H9 (cell line): ENCODE results near the gene ARHGEF7. TPM values are rescaled to one million over a fixed set of nuclear protein-coding genes. Genes with fewer than 3 reads are reported as not detected.

Source experiments
- DNase-seq: peaks from one replicate; pipeline ENCODE4 v3.0.0-alpha.2; 2017
- H2AFZ ChIP-seq: one replicate; pipeline ENCODE4 v1.6.1; 2013; ENCODE audit warnings: mild to moderate bottlenecking, low read length, control low read depth, moderate library complexity
- H2AK5ac ChIP-seq: 2 replicates; pipeline ENCODE4 v1.6.1; 2013; ENCODE audit warnings: low read length, control low read depth, mixed read lengths; ENCODE audit not compliant: insufficient read length
- H2BK120ac ChIP-seq: one replicate; pipeline ENCODE4 v1.6.1; 2013; ENCODE audit warnings: low read depth, mild to moderate bottlenecking, low read length, control low read depth, inconsistent platforms; ENCODE audit not compliant: poor library complexity, severe bottlenecking
- H2BK12ac ChIP-seq: 2 replicates; pipeline ENCODE4 v1.6.1; 2013; ENCODE audit warnings: low read length, control low read depth, mixed read lengths, low read depth; ENCODE audit not compliant: insufficient read length
- H2BK15ac ChIP-seq: 2 replicates; pipeline ENCODE4 v1.6.1; 2013; ENCODE audit warnings: low read depth, low read length, control low read depth
- H2BK20ac ChIP-seq: one replicate; pipeline ENCODE4 v1.6.1; 2013; ENCODE audit warnings: low read depth, mild to moderate bottlenecking, low read length, control low read depth, inconsistent platforms; ENCODE audit not compliant: poor library complexity, severe bottlenecking
- H2BK5ac ChIP-seq: 2 replicates; pipeline ENCODE4 v1.6.1; 2013; ENCODE audit warnings: low read length, control low read depth, mixed read lengths; ENCODE audit not compliant: insufficient read length
- H3K14ac ChIP-seq: 2 replicates; pipeline ENCODE4 v1.6.1; 2013; ENCODE audit warnings: low read length, control low read depth; ENCODE audit not compliant: insufficient read depth
- H3K18ac ChIP-seq: 2 replicates; pipeline ENCODE4 v1.6.1; 2013; ENCODE audit warnings: low read depth, mild to moderate bottlenecking, mixed read lengths, low read length, control low read depth; ENCODE audit not compliant: insufficient read length
- H3K23ac ChIP-seq: 2 replicates; pipeline ENCODE4 v1.6.1; 2013; ENCODE audit warnings: low read length, control low read depth, mixed read lengths, low read depth; ENCODE audit not compliant: insufficient read length
- H3K23me2 ChIP-seq: 2 replicates; pipeline ENCODE4 v1.6.1; 2013; ENCODE audit warnings: low read depth, mild to moderate bottlenecking, mixed read lengths, low read length, control low read depth; ENCODE audit not compliant: insufficient read length, poor library complexity, severe bottlenecking
- H3K27ac ChIP-seq: 2 replicates; pipeline ENCODE4 v1.5.1; 2013; ENCODE audit warnings: low read length, control low read depth, mixed read lengths, low read depth; ENCODE audit not compliant: insufficient read length
- H3K27me3 ChIP-seq: 2 replicates; pipeline ENCODE4 v1.6.1; 2013; ENCODE audit warnings: low read length, control low read depth, inconsistent platforms; ENCODE audit not compliant: insufficient read depth
- H3K4ac ChIP-seq: 2 replicates; pipeline ENCODE4 v1.6.1; 2013; ENCODE audit warnings: low read depth, mild to moderate bottlenecking, control low read depth, inconsistent platforms, low read length, moderate library complexity
- H3K4me1 ChIP-seq: 2 replicates; pipeline ENCODE4 v1.6.1; 2013; ENCODE audit warnings: low read length, control low read depth, inconsistent platforms; ENCODE audit not compliant: insufficient read depth
- H3K4me2 ChIP-seq: 2 replicates; pipeline ENCODE4 v1.6.1; 2013; ENCODE audit warnings: low read length, control low read depth, mixed read lengths; ENCODE audit not compliant: insufficient read length, insufficient read depth
- H3K56ac ChIP-seq: 2 replicates; pipeline ENCODE4 v1.6.1; 2013; ENCODE audit warnings: low read depth, mild to moderate bottlenecking, mixed read lengths, low read length, control low read depth; ENCODE audit not compliant: insufficient read length
- H3K79me1 ChIP-seq: 2 replicates; pipeline ENCODE4 v1.6.1; 2013; ENCODE audit warnings: low read depth, mild to moderate bottlenecking, moderate library complexity, low read length, control low read depth, inconsistent platforms; ENCODE audit not compliant: insufficient read depth, poor library complexity, severe bottlenecking
- H3K79me2 ChIP-seq: 2 replicates; pipeline ENCODE4 v1.6.1; 2013; ENCODE audit warnings: low read length, control low read depth, inconsistent platforms; ENCODE audit not compliant: insufficient read depth
- H3K9ac ChIP-seq: 2 replicates; pipeline ENCODE4 v1.6.1; 2013; ENCODE audit warnings: low read length, control low read depth, mixed read lengths; ENCODE audit not compliant: insufficient read length; ENCODE audit errors: extremely low read depth
- H3K9me3 ChIP-seq: one replicate; pipeline ENCODE4 v1.6.1; 2013; ENCODE audit warnings: low read depth, low read length, inconsistent platforms; ENCODE audit not compliant: control insufficient read depth
- H3T11ph ChIP-seq: one replicate; pipeline ENCODE4 v1.6.1; 2013; ENCODE audit warnings: mild to moderate bottlenecking, low read length, control low read depth, inconsistent platforms
- H4K20me1 ChIP-seq: one replicate; pipeline ENCODE4 v1.6.1; 2013; ENCODE audit not compliant: control insufficient read depth, insufficient read length, insufficient read depth
- H4K5ac ChIP-seq: 2 replicates; pipeline ENCODE4 v1.6.1; 2013; ENCODE audit warnings: low read depth, mild to moderate bottlenecking, mixed read lengths, low read length, control low read depth; ENCODE audit not compliant: insufficient read length
- H4K8ac ChIP-seq: replicated peaks from 2 replicates; pipeline ENCODE4 v1.6.1; 2013; ENCODE audit warnings: low read length, control low read depth, mixed read lengths, low read depth; ENCODE audit not compliant: insufficient read length
- H4K91ac ChIP-seq: 2 replicates; pipeline ENCODE4 v1.6.1; 2013; ENCODE audit warnings: low read depth, mild to moderate bottlenecking, moderate library complexity, mixed read lengths, low read length, control low read depth; ENCODE audit not compliant: insufficient read length
- H3K27ac Mint-ChIP-seq, 3 experiments: 2 replicates in 2 of 3; 3 replicates in 1 of 3; pipeline ENCODE4 v1.8.0; 2020 to 2021; ENCODE audit warnings: mixed read lengths in 3 of 3, mild to moderate bottlenecking in 1 of 3, moderate library complexity in 1 of 3
- H3K27me3 Mint-ChIP-seq: 2 replicates; pipeline ENCODE4 v1.8.0; 2021; ENCODE audit warnings: low read depth, mild to moderate bottlenecking, moderate library complexity, mixed read lengths
- H3K36me3 Mint-ChIP-seq, 3 experiments: 2 replicates in 2 of 3; 3 replicates in 1 of 3; pipeline ENCODE4 v1.8.0; 2020 to 2021; ENCODE audit warnings: low read depth in 3 of 3, mixed read lengths in 3 of 3; ENCODE audit not compliant: insufficient read depth in 1 of 3
- H3K4me1 Mint-ChIP-seq, 2 experiments: 2 replicates each; pipeline ENCODE4 v1.8.0; 2020; ENCODE audit warnings: mixed read lengths in 2 of 2
- H3K4me3 Mint-ChIP-seq, 2 experiments: 2 replicates in 1 of 2; 3 replicates in 1 of 2; pipeline ENCODE4 v1.8.0; 2020 to 2021; ENCODE audit warnings: mild to moderate bottlenecking in 2 of 2, mixed read lengths in 2 of 2, moderate library complexity in 1 of 2
- H3K9me3 Mint-ChIP-seq, 2 experiments: 2 replicates in 1 of 2; 3 replicates in 1 of 2; pipeline ENCODE4 v1.8.0; 2020; ENCODE audit warnings: mild to moderate bottlenecking in 2 of 2, mixed read lengths in 2 of 2, moderate library complexity in 1 of 2
- CTCF ChIP-seq: fragments of 200-600 bp; sonication (generic); conservative IDR thresholded peaks from 3 replicates; pipeline ENCODE4 v1.8.0; 2021; ENCODE audit warnings: antibody characterized with exemption, mild to moderate bottlenecking
- WGBS: extraction: QIAGEN DNeasy Blood & Tissue Kit; methylation state at CpG from one replicate; pipeline ENCODE4 v1.1.7; 2013; ENCODE audit warnings: missing lambda C conversion rate, low lambda C conversion rate, mixed read lengths; ENCODE audit not compliant: insufficient read length; ENCODE audit errors: extremely low coverage; 5-methylcytosine and 5-hydroxymethylcytosine counted together
- total RNA-seq: library from RNA; stranded (reverse); gene quantifications from 2 replicates; pipeline ENCODE4 v1.2.1, GENCODE V29; 2021

The ARHGEF7 gene
- total RNA-seq, 1 experiment from 2014 or later: 51.9 TPM

GRCh38 chr13:111287201-111287600 is 172.1 kb downstream of the ARHGEF7 start:
- H3K56ac ChIP-seq: no peak overlapping the region
- no peak for TF ChIP-seq CTCF
- H3K18ac ChIP-seq: no peak overlapping the region
- H2BK20ac ChIP-seq: no peak overlapping the region
- H2AK5ac ChIP-seq: no peak overlapping the region
- no peak overlapping the region for H3K27ac ChIP-seq
- Mint-ChIP-seq H3K36me3 (peaks cover 24 to 66% (median 63%) of the 10 kb centered on the region in 3 experiments), H3K27ac (peak overlapping the region in 1 of 3 experiments; percentile 85; a peak in 1 of 7 replicates), H3K4me1 (no peaks in the 10 kb centered on the region), H3K27me3 (no peaks in the 10 kb centered on the region; the same call in 1 of the 2 replicates), H3K4me3 (no peak overlapping the region), H3K9me3 (no peaks in the 10 kb centered on the region)
- H2BK15ac ChIP-seq: no peak overlapping the region
- no peaks in the 10 kb centered on the region for H3K4me1 ChIP-seq
- H3K4ac ChIP-seq: no peak overlapping the region
- no peaks in the 10 kb centered on the region for H3K79me1 ChIP-seq
- H3K79me2 ChIP-seq: no peaks in the 10 kb centered on the region
- no peak overlapping the region for H2AFZ ChIP-seq
- no peak overlapping the region for H2BK12ac ChIP-seq
- no peaks in the 10 kb centered on the region for H3K9me3 ChIP-seq
- no peak overlapping the region for H3K23ac ChIP-seq
- no peak overlapping the region for H3K14ac ChIP-seq
- no peaks in the 10 kb centered on the region for H4K20me1 ChIP-seq
- no peak for DNase-seq
- no peak overlapping the region for H3T11ph ChIP-seq
- H3K9ac ChIP-seq: no peak overlapping the region
- no peak overlapping the region for H4K8ac ChIP-seq
- no peak overlapping the region for H2BK5ac ChIP-seq
- H2BK120ac ChIP-seq: no peak overlapping the region
- no CpG with 5 or more reads among the region's 8 CpGs for WGBS
- no peak overlapping the region for H4K5ac ChIP-seq
- H3K27me3 ChIP-seq: no peaks in the 10 kb centered on the region
- H3K4me2 ChIP-seq: no peak overlapping the region
- no peaks in the 10 kb centered on the region for H3K23me2 ChIP-seq
- no peak overlapping the region for H4K91ac ChIP-seq
